Erythroblast (primary cell): ENCODE measurements around the gene ECE2.
A peak's percentile ranks its signal among the peaks of the same experiment; 100 is the strongest.

Experiments
- DNase-seq, 2 experiments: peaks; one replicate each; lab custom pipeline; 2025; lab: John Stamatoyannopoulos, UW
- GATA1 ChIP-seq: IDR thresholded peaks from 2 replicates; pipeline ENCODE4 v1.6.1; 2011; ENCODE audit warnings: low read depth, mild to moderate bottlenecking, control low read depth, low read length, moderate library complexity
- POLR2A ChIP-seq: IDR thresholded peaks from 2 replicates; pipeline ENCODE4 v1.6.1; 2011; ENCODE audit warnings: mild to moderate bottlenecking, low read length

The ECE2 gene

DNA sequence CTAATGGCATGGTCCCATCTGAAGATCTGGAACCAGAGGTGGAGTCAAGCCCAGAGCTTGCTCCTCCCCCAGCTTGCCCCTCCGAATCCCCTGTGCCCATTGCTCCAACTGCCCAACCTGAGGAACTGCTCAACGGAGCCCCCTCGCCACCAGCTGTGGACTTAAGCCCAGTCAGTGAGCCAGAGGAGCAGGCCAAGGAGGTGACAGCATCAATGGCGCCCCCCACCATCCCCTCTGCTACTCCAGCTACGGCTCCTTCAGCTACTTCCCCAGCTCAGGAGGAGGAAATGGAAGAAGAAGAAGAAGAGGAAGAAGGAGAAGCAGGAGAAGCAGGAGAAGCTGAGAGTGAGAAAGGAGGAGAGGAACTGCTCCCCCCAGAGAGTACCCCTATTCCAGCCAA lies 45.8 kb downstream of the ECE2 start:
- DNase-seq: no peak
- TF ChIP-seq GATA1 (no peak), POLR2A (no peak)

DNA sequence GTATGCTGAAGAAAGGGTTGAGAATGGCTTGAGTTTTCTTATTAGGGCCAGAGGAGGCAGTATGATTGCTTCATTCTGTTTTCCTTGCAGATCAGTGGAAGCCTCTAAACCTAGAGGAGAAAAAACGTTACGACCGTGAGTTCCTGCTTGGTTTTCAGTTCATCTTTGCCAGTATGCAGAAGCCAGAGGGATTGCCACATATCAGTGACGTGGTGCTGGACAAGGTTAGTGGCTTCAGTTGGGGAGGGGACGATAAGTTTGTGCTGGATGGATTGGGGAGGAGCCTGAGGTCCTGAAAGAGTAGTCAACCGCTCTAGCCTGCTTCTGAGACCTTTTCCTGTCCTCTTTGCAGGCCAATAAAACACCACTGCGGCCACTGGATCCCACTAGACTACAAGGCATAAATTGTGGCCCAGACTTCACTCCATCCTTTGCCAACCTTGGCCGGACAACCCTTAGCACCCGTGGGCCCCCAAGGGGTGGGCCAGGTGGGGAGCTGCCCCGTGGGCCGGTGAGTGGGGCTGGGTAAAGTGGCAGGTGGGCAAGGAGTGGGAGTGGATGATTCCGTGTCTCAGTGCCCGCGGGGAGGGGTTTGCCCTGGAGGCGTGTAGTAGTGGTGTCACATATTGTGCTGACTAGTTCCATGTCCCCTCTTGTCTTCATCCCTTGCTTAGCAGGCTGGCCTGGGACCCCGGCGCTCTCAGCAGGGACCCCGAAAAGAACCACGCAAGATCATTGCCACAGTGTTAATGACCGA lies 47.1 kb downstream of the ECE2 start:
- DNase-seq: no peak
- TF ChIP-seq GATA1: no peak

DNA sequence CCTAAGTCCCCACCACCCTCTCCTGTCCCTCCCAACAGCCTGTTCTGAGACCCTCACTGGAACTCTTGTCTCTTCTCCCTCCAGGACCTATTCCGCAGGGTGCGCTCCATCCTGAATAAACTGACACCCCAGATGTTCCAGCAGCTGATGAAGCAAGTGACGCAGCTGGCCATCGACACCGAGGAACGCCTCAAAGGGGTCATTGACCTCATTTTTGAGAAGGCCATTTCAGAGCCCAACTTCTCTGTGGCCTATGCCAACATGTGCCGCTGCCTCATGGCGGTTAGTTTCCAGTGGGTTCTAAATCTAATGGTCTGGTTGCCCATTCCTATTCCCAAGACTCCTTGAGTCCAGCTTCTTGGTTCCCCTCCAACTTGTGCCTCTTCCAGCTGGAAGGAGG lies 47.9 kb downstream of the ECE2 start:
- TF ChIP-seq GATA1 (no peak), POLR2A (no peak)
- no peak for DNase-seq

DNA sequence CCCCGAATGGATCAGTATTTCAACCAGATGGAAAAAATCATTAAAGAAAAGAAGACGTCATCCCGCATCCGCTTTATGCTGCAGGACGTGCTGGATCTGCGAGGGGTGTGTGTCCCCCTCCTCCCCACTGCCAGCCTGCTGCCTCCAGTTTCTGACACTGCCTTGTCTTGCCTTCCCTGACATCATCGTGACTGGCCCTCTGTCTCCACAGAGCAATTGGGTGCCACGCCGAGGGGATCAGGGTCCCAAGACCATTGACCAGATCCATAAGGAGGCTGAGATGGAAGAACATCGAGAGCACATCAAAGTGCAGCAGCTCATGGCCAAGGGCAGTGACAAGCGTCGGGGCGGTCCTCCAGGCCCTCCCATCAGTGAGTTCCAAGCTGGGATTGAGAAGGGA lies 49.4 kb downstream of the ECE2 start:
- DNase-seq: no peak
- TF ChIP-seq GATA1 (no peak), POLR2A (no peak)

DNA sequence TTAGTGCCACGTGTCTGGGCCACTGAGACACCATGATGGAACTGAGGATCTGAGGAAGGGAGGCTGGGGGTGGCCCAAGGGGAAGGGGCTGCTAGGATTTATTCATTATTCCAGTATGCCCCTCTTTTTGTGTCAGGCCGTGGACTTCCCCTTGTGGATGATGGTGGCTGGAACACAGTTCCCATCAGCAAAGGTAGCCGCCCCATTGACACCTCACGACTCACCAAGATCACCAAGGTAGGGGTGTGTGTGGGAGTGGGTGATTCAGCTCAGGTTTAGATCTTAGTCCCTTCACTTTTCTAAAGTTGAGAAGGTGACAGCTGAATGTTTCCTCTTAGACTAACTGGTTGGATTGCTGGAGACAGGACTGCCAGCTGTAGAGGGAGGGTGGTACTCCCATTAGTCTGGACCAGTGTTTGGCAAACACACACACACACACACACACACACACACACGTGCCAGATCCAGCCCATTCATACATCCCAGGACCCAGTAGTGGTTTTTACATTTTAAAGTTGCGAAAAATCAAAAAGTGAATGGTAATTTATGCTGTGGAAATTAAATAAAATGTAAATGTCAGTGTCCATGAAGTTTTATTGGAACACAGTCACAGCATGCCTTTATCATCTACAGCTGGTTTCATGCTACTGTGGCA lies 50.0 kb downstream of the ECE2 start:
- no peak for DNase-seq
- TF ChIP-seq GATA1 (no peak), POLR2A (no peak)

DNA sequence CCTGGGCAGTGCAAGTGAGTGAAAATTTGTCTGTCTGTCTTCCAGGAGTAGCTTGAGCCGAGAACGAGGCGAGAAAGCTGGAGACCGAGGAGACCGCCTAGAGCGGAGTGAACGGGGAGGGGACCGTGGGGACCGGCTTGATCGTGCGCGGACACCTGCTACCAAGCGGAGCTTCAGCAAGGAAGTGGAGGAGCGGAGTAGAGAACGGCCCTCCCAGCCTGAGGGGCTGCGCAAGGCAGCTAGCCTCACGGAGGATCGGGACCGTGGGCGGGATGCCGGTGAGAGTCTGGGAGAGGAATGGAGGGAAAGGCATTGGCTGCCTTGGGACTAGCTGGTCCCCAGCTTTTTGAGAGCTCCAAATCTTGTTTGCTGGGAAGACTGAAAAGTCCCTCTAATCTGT lies 51.3 kb downstream of the ECE2 start:
- TF ChIP-seq POLR2A (no peak), GATA1 (no peak)
- no peak for DNase-seq

DNA sequence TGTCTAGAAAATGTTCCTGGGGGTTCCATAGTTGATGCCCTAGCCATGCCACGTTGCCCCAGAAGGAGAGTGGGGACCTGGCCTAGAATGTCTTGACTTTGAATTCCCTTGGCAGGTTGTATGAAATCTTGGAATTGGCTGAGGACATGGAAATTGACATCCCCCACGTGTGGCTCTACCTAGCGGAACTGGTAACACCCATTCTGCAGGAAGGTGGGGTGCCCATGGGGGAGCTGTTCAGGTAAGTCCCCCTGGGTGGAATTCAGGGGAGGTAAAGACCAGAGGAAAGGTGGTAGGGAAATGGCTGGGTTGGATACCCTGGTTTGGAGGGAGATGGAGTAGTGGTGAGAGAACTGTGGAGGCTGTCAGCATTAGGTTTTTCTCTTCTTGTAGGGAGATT lies 52.7 kb downstream of the ECE2 start:
- TF ChIP-seq GATA1 (no peak), POLR2A (no peak)
- DNase-seq: no peak

DNA sequence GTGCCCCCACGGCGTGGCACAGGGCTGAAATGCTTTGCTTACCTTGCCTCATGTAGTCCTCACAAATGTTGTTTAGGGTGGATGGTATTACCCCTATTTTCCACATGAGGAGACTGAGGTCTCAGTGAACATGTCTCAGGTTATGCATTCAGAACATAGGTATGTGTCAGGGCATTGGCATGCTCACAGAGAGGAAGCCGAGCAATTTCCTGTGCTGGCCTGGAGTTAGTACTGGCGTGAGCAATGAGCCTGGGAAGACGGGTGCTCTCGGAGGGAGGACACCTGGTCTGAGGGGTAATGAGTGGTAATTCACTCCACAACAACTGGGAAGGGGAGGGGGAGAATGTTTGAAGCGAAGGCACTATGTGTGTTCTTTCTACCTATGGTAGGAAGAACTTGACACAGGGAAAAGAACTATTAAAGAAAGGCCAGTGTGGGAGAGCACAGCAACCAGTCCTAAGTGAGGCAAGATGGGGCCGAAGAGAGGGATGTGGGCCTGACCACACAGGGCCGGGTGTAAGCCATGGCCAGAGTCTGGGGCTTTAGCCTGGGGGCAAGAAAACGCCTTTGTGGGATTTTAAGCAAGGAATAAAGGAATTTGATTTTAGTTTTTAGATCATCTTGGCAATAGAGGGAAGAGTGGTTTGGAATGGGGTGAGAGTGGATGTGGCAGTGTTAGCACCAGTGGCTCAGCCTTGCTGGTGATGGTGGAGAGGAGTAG lies 56.7 kb downstream of the ECE2 start:
- TF ChIP-seq POLR2A (no peak), GATA1 (no peak)
- no peak for DNase-seq

DNA sequence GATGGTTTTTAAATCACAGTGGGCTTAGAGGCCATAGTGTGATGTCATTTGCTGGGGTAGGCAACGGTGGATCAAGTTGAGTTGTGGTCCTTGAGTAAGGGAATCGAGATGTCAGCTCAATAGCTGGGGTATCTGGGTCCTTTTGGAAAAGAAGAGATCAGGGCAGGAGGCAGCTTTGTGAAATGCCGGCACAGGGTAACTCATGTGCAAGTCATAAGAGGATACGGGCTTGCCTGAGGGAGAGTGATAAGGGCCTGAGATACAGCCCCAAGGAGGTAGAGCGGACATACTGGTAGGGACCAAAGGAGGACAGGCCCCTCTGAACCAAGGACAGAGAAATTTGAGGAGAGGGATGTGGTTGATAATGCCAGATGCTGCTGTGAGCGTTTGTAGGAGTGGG lies 57.4 kb downstream of the ECE2 start:
- TF ChIP-seq GATA1: no peak
- TF ChIP-seq POLR2A: no peak
- peak; percentile 77 to 80 for DNase-seq

DNA sequence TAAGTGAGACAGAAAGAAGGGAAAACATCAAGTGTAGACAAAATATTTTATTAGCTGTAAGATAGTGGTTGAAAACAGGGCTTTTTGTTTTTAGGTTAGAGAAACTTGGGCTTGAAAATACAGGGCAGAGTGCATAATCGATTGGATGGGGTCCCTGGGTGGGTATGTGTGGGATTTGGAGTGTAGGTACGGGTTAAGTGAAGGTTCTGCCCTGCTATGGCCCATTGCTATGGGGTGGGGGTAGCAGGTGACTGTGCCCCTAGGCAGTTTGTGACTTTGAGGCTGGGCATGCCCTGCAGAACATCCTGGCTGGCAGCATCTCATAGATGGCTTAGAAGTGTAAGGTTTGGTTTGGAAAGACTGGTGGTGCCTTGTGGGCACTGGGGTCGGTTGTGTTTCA lies 57.9 kb downstream of the ECE2 start:
- DNase-seq: no peak
- TF ChIP-seq GATA1: no peak
- TF ChIP-seq POLR2A: no peak

DNA sequence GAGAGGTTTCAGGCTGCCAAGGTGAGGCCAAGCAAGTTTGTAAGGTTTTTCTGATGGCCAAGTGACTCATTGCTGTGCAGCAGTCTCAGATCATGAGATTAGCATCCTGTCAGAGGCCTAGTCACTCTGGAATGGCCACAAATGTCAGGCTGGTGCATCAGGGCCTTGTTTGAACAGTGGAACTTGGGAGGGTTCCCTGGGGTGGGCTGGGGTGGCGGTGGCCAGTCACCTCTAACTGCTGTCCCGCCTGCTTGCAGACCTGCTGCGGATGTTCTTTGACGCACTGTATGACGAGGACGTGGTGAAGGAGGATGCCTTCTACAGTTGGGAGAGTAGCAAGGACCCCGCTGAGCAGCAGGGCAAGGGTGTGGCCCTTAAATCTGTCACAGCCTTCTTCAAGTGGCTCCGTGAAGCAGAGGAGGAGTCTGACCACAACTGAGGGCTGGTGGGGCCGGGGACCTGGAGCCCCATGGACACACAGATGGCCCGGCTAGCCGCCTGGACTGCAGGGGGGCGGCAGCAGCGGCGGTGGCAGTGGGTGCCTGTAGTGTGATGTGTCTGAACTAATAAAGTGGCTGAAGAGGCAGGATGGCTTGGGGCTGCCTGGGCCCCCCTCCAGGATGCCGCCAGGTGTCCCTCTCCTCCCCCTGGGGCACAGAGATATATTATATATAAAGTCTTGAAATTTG lies 58.8 kb downstream of the ECE2 start:
- DNase-seq: peak; percentile 71 to 81
- TF ChIP-seq POLR2A: no peak
- no peak for TF ChIP-seq GATA1

DNA sequence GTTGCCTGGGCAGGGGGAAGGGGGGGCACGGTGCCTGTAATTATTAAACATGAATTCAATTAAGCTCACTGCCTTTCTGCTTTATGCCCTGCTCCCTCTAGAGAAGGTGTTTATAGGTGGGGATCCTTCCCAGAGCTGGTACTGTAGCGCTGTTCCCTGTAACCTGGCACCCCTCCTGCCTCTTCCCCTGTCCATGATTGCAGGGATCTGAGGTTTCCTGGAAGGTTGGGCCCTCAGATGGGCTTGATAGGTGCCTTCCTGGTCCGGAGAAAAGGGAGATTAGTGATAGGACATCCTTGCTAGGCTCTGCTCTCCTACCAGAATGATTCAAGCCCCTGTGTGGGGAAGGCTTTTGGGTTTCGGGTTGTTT lies 59.5 kb downstream of the ECE2 start:
- TF ChIP-seq GATA1 (no peak), POLR2A (no peak)
- no peak for DNase-seq

DNA sequence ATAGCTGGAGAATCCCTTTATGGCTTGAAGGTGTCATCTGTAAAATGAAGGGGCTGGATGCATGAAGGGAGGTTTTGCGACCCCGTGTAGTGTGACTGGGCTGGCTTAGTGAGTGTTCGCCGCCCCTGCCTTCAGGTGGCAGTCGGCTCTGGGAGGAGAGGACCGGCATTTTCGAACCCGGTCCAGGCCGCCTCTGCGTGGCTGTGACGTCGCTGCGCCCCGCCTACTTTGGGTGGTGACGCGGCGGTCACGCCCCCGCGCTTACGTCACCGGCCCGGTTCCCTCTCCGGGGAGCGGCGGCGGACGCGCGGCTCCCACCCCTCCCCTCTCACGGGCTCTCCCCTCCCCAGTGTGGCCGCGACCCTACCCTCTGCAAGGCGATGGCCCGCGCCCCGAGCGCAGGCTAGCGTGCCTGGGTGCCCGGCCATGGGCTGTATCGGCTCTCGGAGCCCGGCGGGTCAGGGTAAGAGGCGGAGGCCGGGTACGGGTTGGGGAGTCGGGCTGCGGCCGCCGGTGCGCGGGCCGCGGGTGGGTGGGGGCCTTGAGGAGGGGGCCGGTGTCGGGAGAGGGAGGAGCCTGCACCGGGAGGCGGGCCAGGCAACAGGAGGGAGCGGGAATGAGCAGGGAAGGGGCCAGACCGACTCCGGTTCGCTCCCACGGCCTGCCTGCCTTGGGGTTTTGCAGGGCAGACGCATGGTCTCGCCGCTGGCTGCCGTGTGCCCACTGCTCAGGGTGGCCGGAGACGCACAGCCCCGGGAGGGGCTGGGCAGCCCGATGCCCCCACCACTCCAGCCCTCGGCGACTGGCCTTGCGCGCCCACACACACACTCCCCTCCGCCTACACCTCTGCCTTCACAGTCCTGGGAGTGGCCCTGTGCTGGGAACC lies 60.1 kb downstream of the ECE2 start:
- peak; percentile 89 to 95 for DNase-seq

More for the DNA sequence above, 60.1 kb downstream of the ECE2 start:
- TF ChIP-seq GATA1: no peak
- TF ChIP-seq POLR2A: peak; percentile 76
